ENCODE measurements around the gene VMP1. TPM values are rescaled to one million over a fixed set of nuclear protein-coding genes. Genes with fewer than 3 reads are reported as not detected.
"Not testable (repeated sequence)": the region's sequence is repeated elsewhere in the genome, so short reads cannot be mapped to it uniquely, and the experiment has no call there.

VMP1 gene
- total and polyA plus RNA-seq, 2 of the 13 experiments (the other 11 are each of a cell fraction or from before 2014, with no cell fraction given) = 186 to 271 TPM

DNA sequence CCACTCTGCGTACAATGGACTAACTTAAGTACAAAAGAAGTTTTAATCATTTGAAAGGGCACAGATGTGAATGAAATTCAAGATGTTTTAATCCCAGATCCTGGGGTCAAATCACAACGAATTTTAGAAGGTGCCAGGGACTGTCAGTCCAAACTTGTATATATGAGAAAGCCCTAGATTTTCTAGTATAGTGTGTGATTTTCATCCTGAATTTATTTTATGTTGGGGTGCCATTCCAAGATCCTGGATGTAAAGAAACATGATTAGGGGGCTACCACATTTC, 121.0 kb downstream of the VMP1 start:
- TF ChIP-seq POLR2G (IDR thresholded peaks at IDR 0.05; ENCODE audit: low read depth, low read length) (peak; percentile 17; the same call in 1 of the 2 replicates), SRSF4 (IDR thresholded peaks at IDR 0.05; ENCODE audit: low read depth, low read length, poor library complexity, severe bottlenecking) (no peak), CREB1 (IDR thresholded peaks at IDR 0.05) (no peak), CREB1 (CRISPR knock-in tag; IDR thresholded peaks at IDR 0.05) (0 out of 2 replicates have a peak, but pooled peaks have one; percentile 13), MEIS1 (CRISPR knock-in tag; IDR thresholded peaks at IDR 0.05; ENCODE audit: borderline replicate concordance) (no peak)
- Histone ChIP-seq H3K4me2 (ENCODE audit: low read depth, low read length) (peak overlapping the region; percentile 59), H3K9me3 (ENCODE audit: low read length) (no peaks in the 10 kb centered on the region), H3K4me1 (ENCODE audit: insufficient read depth, low read length) (peaks cover 84% of the 10 kb centered on the region), H3K79me2 (ENCODE audit: insufficient read depth, low read length) (peaks cover 15% of the 10 kb centered on the region), H3K9ac (ENCODE audit: insufficient read depth, low read depth, low read length) (peak overlapping the region; percentile 74), H3K4me3 (replicated peaks in 1 of 3; ENCODE audit: insufficient read depth in 1 of 3, low read depth in 2 of 3, low read length in 3 of 3) (0 out of 6 replicates have a peak overlapping the region, but pooled peaks of 1 of the 3 experiments have one; percentile 26), H3K36me3 (replicated peaks in 1 of 2; ENCODE audit: control insufficient read depth in 1 of 2, insufficient read depth in 2 of 2, low read length in 2 of 2) (no peaks in the 10 kb centered on the region; a peak in 1 of 5 replicates), H4K20me1 (ENCODE audit: insufficient read depth, low read length) (no peaks in the 10 kb centered on the region), H2AFZ (ENCODE audit: low read length) (no peak overlapping the region), H3K27me3 (ENCODE audit: control insufficient read depth in 1 of 2, insufficient read depth in 2 of 2, low read length in 2 of 2) (no peaks in the 10 kb centered on the region), H3K27ac (ENCODE audit: extremely low read length, insufficient read depth, low read length) (peak overlapping the region; percentile 90)
- POLR2A ChIA-PET = interaction anchor here (0.9 to 3.0 kb wide), 9 partner anchors 10 to 73 kb away, joined by 5 to 79 read pairs (median 9); no protein-coding TSS in a partner anchor
- intact Hi-C loops (cut with micrococcal nuclease; ENCODE audit: unreplicated experiment) = no loop called here
- in situ Hi-C loops (cut with HindIII; ENCODE audit: extremely low pct_ligation_motif_present, low pct_unique_long_range_greater_than_20kb) = no loop called here
- CTCF ChIA-PET (ENCODE audit: low intra/inter-chr PET ratio, low total read pairs) = no interaction called here
- ATAC-seq = no peak
- WGBS (ENCODE audit: low lambda C conversion rate) = 67% methylated on average over 2 of the region's 2 CpGs
- no peak for DNase-seq (ENCODE audit: low spot score)
- BruUV-seq (replicated peaks) = no TSS peak
- FAIRE-seq = no peak

DNA sequence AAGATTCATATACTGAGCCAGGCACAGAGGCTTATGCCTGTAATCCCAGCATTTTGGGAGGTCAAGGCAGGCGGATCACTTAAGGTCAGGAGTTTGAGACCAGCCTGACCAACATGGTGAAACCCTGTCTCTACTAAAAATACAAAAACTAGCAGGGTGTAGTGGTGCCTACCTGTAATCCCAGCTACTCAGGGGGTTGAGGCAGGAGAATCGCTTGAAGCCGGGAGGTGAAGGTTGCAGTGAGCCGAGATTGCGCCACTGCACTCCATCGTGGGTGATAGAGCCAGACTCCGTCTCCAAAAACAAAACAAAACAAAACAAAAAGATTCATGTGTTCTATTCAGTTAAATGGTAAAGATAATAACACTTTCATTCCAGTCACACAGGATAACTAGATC, 121.4 kb downstream of the VMP1 start:
- H3K9me3 ChIP-seq (ENCODE audit: low read length); H4K20me1 ChIP-seq (ENCODE audit: insufficient read depth, low read length); FAIRE-seq; H3K36me3 ChIP-seq (replicated peaks in 1 of 2; ENCODE audit: control insufficient read depth in 1 of 2, insufficient read depth in 2 of 2, low read length in 2 of 2); H3K27me3 ChIP-seq (ENCODE audit: control insufficient read depth in 1 of 2, insufficient read depth in 2 of 2, low read length in 2 of 2); DNase-seq (ENCODE audit: low spot score); in situ Hi-C loops (cut with HindIII; ENCODE audit: extremely low pct_ligation_motif_present, low pct_unique_long_range_greater_than_20kb); H2AFZ ChIP-seq (ENCODE audit: low read length); intact Hi-C loops (cut with micrococcal nuclease; ENCODE audit: unreplicated experiment): not testable (repeated sequence)
- Histone ChIP-seq H3K27ac (ENCODE audit: extremely low read length, insufficient read depth, low read length) (peak overlapping the region; percentile 90), H3K79me2 (ENCODE audit: insufficient read depth, low read length) (peaks cover 15% of the 10 kb centered on the region), H3K4me1 (ENCODE audit: insufficient read depth, low read length) (peaks cover 84% of the 10 kb centered on the region), H3K4me2 (ENCODE audit: low read depth, low read length) (peak overlapping the region; percentile 59), H3K4me3 (replicated peaks in 1 of 3; ENCODE audit: insufficient read depth in 1 of 3, low read depth in 2 of 3, low read length in 3 of 3) (peak overlapping the region in 1 of 3 experiments; percentile 26; a peak in 1 of 6 replicates), H3K9ac (ENCODE audit: insufficient read depth, low read depth, low read length) (peak overlapping the region; percentile 74)
- peak; percentile 36 for ATAC-seq
- 0 out of 2 replicates have a peak, but pooled peaks have one; percentile 17 for TF ChIP-seq ELF4 (CRISPR knock-in tag; IDR thresholded peaks at IDR 0.05; ENCODE audit: borderline replicate concordance)
- TF ChIP-seq RAD21 (CRISPR knock-in tag; IDR thresholded peaks at IDR 0.05) = peak; percentile 4; the same call in 1 of the 2 replicates
- TF ChIP-seq YEATS4 (CRISPR knock-in tag; IDR thresholded peaks at IDR 0.05; ENCODE audit: borderline replicate concordance) = 0 out of 2 replicates have a peak, but pooled peaks have one; percentile 18
- 0 out of 2 replicates have a peak, but pooled peaks have one; percentile 1 for TF ChIP-seq FOXK1 (CRISPR knock-in tag; IDR thresholded peaks at IDR 0.05; ENCODE audit: borderline replicate concordance, low read depth)
- 0 out of 2 replicates have a peak, but pooled peaks have one; percentile 17 for TF ChIP-seq ZSCAN29 (CRISPR knock-in tag; conservative IDR thresholded peaks at IDR 0.05)
- 0 out of 2 replicates have a peak, but pooled peaks have one; percentile 83 for TF ChIP-seq CHD4 (IDR thresholded peaks at IDR 0.05; ENCODE audit: borderline replicate concordance, low read length)
- TF ChIP-seq CEBPB (IDR thresholded peaks at IDR 0.05; ENCODE audit: borderline replicate concordance, low read depth, low read length) = peak; percentile 72; the same call in 1 of the 2 replicates
- peak; percentile 97 for TF ChIP-seq ZNF441 (CRISPR knock-in tag; IDR thresholded peaks at IDR 0.05; ENCODE audit: borderline replicate concordance)
- peak; percentile 51; the same call in 1 of the 2 replicates for TF ChIP-seq CEBPG (CRISPR knock-in tag; IDR thresholded peaks at IDR 0.05)
- TF ChIP-seq, protein P1, sequence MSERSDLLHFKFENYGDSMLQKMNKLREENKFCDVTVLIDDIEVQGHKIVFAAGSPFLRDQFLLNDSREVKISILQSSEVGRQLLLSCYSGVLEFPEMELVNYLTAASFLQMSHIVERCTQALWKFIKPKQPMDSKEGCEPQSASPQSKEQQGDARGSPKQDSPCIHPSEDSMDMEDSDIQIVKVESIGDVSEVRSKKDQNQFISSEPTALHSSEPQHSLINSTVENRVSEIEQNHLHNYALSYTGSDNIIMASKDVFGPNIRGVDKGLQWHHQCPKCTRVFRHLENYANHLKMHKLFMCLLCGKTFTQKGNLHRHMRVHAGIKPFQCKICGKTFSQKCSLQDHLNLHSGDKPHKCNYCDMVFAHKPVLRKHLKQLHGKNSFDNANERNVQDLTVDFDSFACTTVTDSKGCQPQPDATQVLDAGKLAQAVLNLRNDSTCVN (CRISPR knock-in tag; IDR thresholded peaks at IDR 0.05; ENCODE audit: borderline replicate concordance) = peak; percentile 93; the same call in 1 of the 2 replicates
- 0 out of 2 replicates have a peak, but pooled peaks have one; percentile 25 for TF ChIP-seq KDM2A (CRISPR knock-in tag; IDR thresholded peaks at IDR 0.05; ENCODE audit: borderline replicate concordance, low read depth)
- 0 out of 2 replicates have a peak, but pooled peaks have one; percentile 52 for TF ChIP-seq NKX3-1 (CRISPR knock-in tag; IDR thresholded peaks at IDR 0.05)
- ChIA-PET POLR2A (interaction anchor here (1.0 to 3.2 kb wide), 11 partner anchors 9 to 122 kb away, joined by 4 to 79 read pairs (median 8); partner anchors contain the start of genes PTRH2 and VMP1), CTCF (ENCODE audit: low intra/inter-chr PET ratio, low total read pairs) (interaction anchor here (1.7 kb wide), 1 partner anchor 75 kb away, joined by 8 read pairs; no protein-coding TSS in a partner anchor)
- TSS peak; percentile 88 for BruUV-seq (replicated peaks)
- 34% methylated on average over 7 of the region's 7 CpGs for WGBS (ENCODE audit: low lambda C conversion rate)
